GM12878 (cell line): ENCODE data around the gene LPIN1.

ENCODE experiments used
- BMI1 ChIP-seq: fragments of 450-650 bp; IDR thresholded peaks from 2 replicates; pipeline ENCODE4 v1.6.1; 2016; ENCODE audit warnings: mild to moderate bottlenecking, moderate library complexity, borderline replicate concordance
- CREB1 ChIP-seq: IDR thresholded peaks from 2 replicates; pipeline ENCODE4 v1.6.1; 2012; ENCODE audit warnings: low read depth, mild to moderate bottlenecking, inconsistent platforms
- EP300 ChIP-seq, 2 experiments: fragments of 150-350 bp in 1 of 2; IDR thresholded peaks; 2 replicates each; pipeline ENCODE4 v1.6.1; 2011 to 2012; ENCODE audit warnings: low read depth in 2 of 2, low read length in 2 of 2, borderline replicate concordance in 1 of 2, improper control_type of control experiment in 1 of 2, inconsistent platforms in 1 of 2; ENCODE audit not compliant: control insufficient read depth in 1 of 2
- GABPA ChIP-seq: IDR thresholded peaks from 2 replicates; pipeline ENCODE4 v1.6.1; 2014; ENCODE audit warnings: antibody characterized with exemption, low read depth, mild to moderate bottlenecking, inconsistent platforms
- MXI1 ChIP-seq: fragments of 150-350 bp; IDR thresholded peaks from 2 replicates; pipeline ENCODE4 v1.6.1; 2011; ENCODE audit warnings: low read depth, mild to moderate bottlenecking, inconsistent platforms, low read length, improper control_type of control experiment
- NFYB ChIP-seq: IDR thresholded peaks from 2 replicates; pipeline ENCODE4 v1.6.1; 2011; ENCODE audit warnings: low read depth, mild to moderate bottlenecking, low read length, improper control_type of control experiment, moderate library complexity; ENCODE audit not compliant: insufficient read depth
- SMC3 ChIP-seq: IDR thresholded peaks from 2 replicates; pipeline ENCODE4 v1.6.1; 2011; ENCODE audit warnings: low read length, improper control_type of control experiment, borderline replicate concordance
- SPI1 ChIP-seq: IDR thresholded peaks from 2 replicates; pipeline ENCODE4 v1.6.1; 2011; ENCODE audit warnings: low read depth, mild to moderate bottlenecking, low read length, moderate library complexity, borderline replicate concordance; ENCODE audit not compliant: insufficient read depth
- SRF ChIP-seq, 2 experiments: IDR thresholded peaks; 2 replicates each; pipeline ENCODE4 v1.6.1; 2011; ENCODE audit warnings: low read depth in 2 of 2, low read length in 2 of 2, mild to moderate bottlenecking in 1 of 2, moderate library complexity in 1 of 2
- TF ChIP-seq, protein P1 (sequence below): fragments of 450-650 bp; formaldehyde crosslinking; IDR thresholded peaks from 2 replicates; pipeline ENCODE4 v1.4.0; 2022; ENCODE audit warnings: mild to moderate bottlenecking, moderate library complexity

DNA sequence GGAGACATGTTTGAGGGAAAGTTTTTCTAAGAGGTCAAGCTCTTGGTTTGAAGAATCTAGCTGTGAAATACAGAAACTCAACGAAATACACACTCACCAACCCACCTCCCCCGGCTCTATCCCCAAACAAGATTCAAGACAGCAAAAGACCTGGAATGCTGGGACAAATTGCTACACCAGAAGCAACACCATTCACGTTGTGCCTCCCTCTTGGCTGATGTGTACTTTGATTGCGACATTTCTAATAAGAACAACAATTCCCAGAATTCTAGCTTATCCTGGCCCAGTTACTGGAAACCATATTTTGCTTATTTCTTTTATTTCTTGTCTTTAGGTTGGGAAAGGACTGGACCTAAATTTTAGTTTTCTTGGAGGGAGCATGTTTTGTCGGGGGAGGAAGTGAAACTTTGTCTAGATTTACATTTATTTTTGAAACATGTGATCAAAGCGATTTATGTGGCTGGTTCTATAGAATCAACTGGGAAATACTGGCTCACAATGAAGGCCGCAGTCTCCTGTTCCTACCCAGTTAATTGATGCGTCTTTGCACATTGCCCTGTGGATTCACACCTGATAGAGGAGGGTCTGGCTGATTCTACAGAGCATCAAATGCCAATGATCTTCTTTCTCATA, 29.6 kb upstream of the LPIN1 start:
- TF ChIP-seq GABPA: no peak
- TF ChIP-seq MXI1: no peak
- TF ChIP-seq CREB1: no peak
- TF ChIP-seq BMI1: no peak
- TF ChIP-seq SMC3: no peak
- TF ChIP-seq SRF (IDR thresholded peaks at IDR 0.05; ENCODE audit: low read depth in 2 of 2, low read length in 2 of 2): no peak
- TF ChIP-seq, protein P1, sequence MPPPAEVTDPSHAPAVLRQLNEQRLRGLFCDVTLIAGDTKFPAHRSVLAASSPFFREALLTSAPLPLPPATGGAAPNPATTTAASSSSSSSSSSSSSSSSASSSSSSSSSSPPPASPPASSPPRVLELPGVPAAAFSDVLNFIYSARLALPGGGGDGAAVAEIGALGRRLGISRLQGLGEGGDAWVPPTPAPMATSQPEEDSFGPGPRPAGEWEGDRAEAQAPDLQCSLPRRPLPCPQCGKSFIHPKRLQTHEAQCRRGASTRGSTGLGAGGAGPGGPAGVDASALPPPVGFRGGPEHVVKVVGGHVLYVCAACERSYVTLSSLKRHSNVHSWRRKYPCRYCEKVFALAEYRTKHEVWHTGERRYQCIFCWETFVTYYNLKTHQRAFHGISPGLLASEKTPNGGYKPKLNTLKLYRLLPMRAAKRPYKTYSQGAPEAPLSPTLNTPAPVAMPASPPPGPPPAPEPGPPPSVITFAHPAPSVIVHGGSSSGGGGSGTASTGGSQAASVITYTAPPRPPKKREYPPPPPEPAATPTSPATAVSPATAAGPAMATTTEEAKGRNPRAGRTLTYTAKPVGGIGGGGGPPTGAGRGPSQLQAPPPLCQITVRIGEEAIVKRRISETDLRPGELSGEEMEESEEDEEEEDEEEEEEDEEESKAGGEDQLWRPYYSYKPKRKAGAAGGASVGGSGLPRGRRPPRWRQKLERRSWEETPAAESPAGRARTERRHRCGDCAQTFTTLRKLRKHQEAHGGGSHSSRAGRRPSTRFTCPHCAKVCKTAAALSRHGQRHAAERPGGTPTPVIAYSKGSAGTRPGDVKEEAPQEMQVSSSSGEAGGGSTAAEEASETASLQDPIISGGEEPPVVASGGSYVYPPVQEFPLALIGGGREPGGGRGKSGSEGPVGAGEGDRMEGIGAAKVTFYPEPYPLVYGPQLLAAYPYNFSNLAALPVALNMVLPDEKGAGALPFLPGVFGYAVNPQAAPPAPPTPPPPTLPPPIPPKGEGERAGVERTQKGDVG: no peak
- no peak for TF ChIP-seq NFYB
- peak; percentile 86 for TF ChIP-seq SPI1
- TF ChIP-seq EP300 (IDR thresholded peaks at IDR 0.05; ENCODE audit: borderline replicate concordance in 1 of 2, control insufficient read depth in 1 of 2, low read depth in 2 of 2, low read length in 2 of 2): no peak
